ENCODE results near the gene EFHC2. TPM values are rescaled to one million over a fixed set of nuclear protein-coding genes. Genes with fewer than 3 reads are reported as not detected.

The EFHC2 gene
- total RNA-seq, 2 experiments from 2014 or later = not detected

DNA sequence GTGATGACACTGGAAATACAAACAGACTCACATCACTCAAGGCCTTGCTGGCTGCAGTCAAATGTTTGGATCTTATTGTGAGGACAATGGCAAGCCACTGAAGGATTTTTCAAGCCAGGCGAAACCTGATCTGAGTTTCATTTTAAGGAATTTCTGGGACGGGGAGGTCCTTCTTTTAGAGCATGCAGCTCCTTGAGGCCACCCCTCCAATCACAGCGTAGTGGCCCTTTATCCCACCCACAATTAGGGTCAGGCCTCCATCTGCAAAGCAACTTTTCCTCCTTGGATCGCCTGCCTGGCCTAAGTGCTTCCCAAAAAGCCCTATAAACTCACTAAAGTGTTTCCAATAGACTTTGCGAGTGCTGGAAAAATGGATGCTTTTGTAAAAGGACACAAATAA is 115.5 kb downstream of the EFHC2 start:
- Histone ChIP-seq H3K36me3 (ENCODE audit: insufficient read depth, low read length) (no peaks in the 10 kb centered on the region), H3K9me3 (ENCODE audit: low read length) (no peaks in the 10 kb centered on the region), H4K20me1 (ENCODE audit: insufficient read depth, low read length) (no peaks in the 10 kb centered on the region), H3K79me2 (ENCODE audit: insufficient read depth, low read depth, low read length) (no peaks in the 10 kb centered on the region), H3K4me1 (ENCODE audit: insufficient read depth, low read length, poor library complexity, severe bottlenecking) (no peaks in the 10 kb centered on the region), H3K4me2 (ENCODE audit: low read length) (no peak overlapping the region), H3K4me3 (ENCODE audit: low read depth, low read length, poor library complexity, severe bottlenecking) (no peak overlapping the region), H2AFZ (ENCODE audit: low read length) (no peak overlapping the region), H3K27ac (ENCODE audit: low read depth, low read length, poor library complexity, severe bottlenecking) (no peak overlapping the region), H3K9me2 (ENCODE audit: insufficient read depth, low read length) (no peaks in the 10 kb centered on the region)
- CTCF ChIA-PET (ENCODE audit: unreplicated experiment) = no interaction called here
- POLR2A ChIA-PET = no interaction called here
- no peak for DNase-seq (ENCODE audit: low spot score)
- BruUV-seq (replicated peaks) = no TSS peak
- intact Hi-C loops (cut with micrococcal nuclease; ENCODE audit: unreplicated experiment) = no loop called here
- TF ChIP-seq, protein P1, sequence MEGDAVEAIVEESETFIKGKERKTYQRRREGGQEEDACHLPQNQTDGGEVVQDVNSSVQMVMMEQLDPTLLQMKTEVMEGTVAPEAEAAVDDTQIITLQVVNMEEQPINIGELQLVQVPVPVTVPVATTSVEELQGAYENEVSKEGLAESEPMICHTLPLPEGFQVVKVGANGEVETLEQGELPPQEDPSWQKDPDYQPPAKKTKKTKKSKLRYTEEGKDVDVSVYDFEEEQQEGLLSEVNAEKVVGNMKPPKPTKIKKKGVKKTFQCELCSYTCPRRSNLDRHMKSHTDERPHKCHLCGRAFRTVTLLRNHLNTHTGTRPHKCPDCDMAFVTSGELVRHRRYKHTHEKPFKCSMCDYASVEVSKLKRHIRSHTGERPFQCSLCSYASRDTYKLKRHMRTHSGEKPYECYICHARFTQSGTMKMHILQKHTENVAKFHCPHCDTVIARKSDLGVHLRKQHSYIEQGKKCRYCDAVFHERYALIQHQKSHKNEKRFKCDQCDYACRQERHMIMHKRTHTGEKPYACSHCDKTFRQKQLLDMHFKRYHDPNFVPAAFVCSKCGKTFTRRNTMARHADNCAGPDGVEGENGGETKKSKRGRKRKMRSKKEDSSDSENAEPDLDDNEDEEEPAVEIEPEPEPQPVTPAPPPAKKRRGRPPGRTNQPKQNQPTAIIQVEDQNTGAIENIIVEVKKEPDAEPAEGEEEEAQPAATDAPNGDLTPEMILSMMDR (conservative IDR thresholded peaks at IDR 0.05; ENCODE audit: low read length) = no peak
- no peak for TF ChIP-seq EZH2phosphoT487 (IDR thresholded peaks at IDR 0.05; ENCODE audit: borderline replicate concordance, low read depth, low read length)

DNA sequence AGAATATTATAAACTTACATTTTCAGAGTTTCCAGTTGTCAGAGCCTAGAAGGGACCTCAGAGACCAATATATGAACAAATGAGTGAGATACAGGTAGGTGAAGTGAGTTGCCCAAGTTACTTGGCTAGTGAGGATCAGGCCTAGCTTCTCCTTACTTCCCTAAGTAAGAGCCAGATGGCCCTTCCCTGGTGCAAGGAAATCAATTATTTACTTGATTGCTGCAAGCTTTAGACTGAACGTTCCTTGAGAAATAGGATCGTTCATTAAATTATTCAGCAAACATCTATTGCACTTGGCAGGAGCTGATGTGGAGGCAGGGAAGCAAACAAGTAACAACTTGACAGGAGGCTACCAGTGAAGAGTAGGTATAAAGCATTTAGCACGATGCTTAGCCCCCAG is 117.8 kb downstream of the EFHC2 start:
- TF ChIP-seq, protein P1 (conservative IDR thresholded peaks at IDR 0.05; ENCODE audit: low read length) = no peak
- TF ChIP-seq EZH2phosphoT487 (IDR thresholded peaks at IDR 0.05; ENCODE audit: borderline replicate concordance, low read depth, low read length) = no peak
- BruUV-seq (replicated peaks) = no TSS peak
- Histone ChIP-seq H3K9me3 (ENCODE audit: low read length) (no peaks in the 10 kb centered on the region), H2AFZ (ENCODE audit: low read length) (no peak overlapping the region), H3K4me2 (ENCODE audit: low read length) (no peak overlapping the region), H3K4me3 (ENCODE audit: low read depth, low read length, poor library complexity, severe bottlenecking) (no peak overlapping the region), H3K27ac (ENCODE audit: low read depth, low read length, poor library complexity, severe bottlenecking) (no peak overlapping the region), H3K79me2 (ENCODE audit: insufficient read depth, low read depth, low read length) (no peaks in the 10 kb centered on the region), H3K9me2 (ENCODE audit: insufficient read depth, low read length) (no peaks in the 10 kb centered on the region), H3K36me3 (ENCODE audit: insufficient read depth, low read length) (no peaks in the 10 kb centered on the region), H3K4me1 (ENCODE audit: insufficient read depth, low read length, poor library complexity, severe bottlenecking) (no peaks in the 10 kb centered on the region), H4K20me1 (ENCODE audit: insufficient read depth, low read length) (no peaks in the 10 kb centered on the region)
- DNase-seq (ENCODE audit: low spot score) = no peak
- CTCF ChIA-PET (ENCODE audit: unreplicated experiment) = no interaction called here
- intact Hi-C loops (cut with micrococcal nuclease; ENCODE audit: unreplicated experiment) = no loop called here
- POLR2A ChIA-PET = no interaction called here

DNA sequence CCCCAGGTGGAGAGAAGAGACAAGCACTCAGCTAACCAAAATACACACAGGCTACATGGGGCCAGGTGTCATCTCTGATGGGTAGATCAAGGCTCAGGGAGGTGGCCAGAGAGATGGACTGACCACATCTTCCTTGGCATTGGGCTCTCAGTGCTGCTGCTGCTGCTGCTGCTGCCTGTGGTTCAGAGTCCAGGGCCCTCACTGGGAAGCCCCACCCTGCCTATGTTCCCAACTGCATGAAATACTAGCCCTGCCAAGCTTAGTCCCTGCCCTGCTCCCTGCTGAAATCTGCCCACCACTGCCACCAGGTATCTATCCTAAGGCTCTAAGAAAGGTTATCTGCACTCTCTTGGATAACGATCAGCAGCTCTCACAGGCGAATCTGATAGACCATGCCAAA is 118.7 kb downstream of the EFHC2 start:
- ChIA-PET CTCF (ENCODE audit: unreplicated experiment) (no interaction called here), POLR2A (no interaction called here)
- no peak for TF ChIP-seq EZH2phosphoT487 (IDR thresholded peaks at IDR 0.05; ENCODE audit: borderline replicate concordance, low read depth, low read length)
- TF ChIP-seq, protein P1 (conservative IDR thresholded peaks at IDR 0.05; ENCODE audit: low read length) = no peak
- Histone ChIP-seq H3K4me3 (ENCODE audit: low read depth, low read length, poor library complexity, severe bottlenecking) (no peak overlapping the region), H4K20me1 (ENCODE audit: insufficient read depth, low read length) (no peaks in the 10 kb centered on the region), H3K79me2 (ENCODE audit: insufficient read depth, low read depth, low read length) (no peaks in the 10 kb centered on the region), H3K4me2 (ENCODE audit: low read length) (no peak overlapping the region), H3K9me2 (ENCODE audit: insufficient read depth, low read length) (no peaks in the 10 kb centered on the region), H3K4me1 (ENCODE audit: insufficient read depth, low read length, poor library complexity, severe bottlenecking) (no peaks in the 10 kb centered on the region), H3K36me3 (ENCODE audit: insufficient read depth, low read length) (no peaks in the 10 kb centered on the region), H2AFZ (ENCODE audit: low read length) (no peak overlapping the region), H3K27ac (ENCODE audit: low read depth, low read length, poor library complexity, severe bottlenecking) (no peak overlapping the region), H3K9me3 (ENCODE audit: low read length) (no peaks in the 10 kb centered on the region)
- no TSS peak for BruUV-seq (replicated peaks)
- no peak for DNase-seq (ENCODE audit: low spot score)
- intact Hi-C loops (cut with micrococcal nuclease; ENCODE audit: unreplicated experiment) = no loop called here
